GM19043 (cell line): ENCODE results near the gene GHSR.

Source experiments
- ATAC-seq: cut with Tn5 transposase; IDR thresholded peaks from one replicate; pipeline ENCODE4 v1.9.1; 2021; ENCODE audit warnings: low read depth; ENCODE audit not compliant: unreplicated experiment

The GHSR gene, protein sequence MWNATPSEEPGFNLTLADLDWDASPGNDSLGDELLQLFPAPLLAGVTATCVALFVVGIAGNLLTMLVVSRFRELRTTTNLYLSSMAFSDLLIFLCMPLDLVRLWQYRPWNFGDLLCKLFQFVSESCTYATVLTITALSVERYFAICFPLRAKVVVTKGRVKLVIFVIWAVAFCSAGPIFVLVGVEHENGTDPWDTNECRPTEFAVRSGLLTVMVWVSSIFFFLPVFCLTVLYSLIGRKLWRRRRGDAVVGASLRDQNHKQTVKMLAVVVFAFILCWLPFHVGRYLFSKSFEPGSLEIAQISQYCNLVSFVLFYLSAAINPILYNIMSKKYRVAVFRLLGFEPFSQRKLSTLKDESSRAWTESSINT

GRCh38 chr3:172447611-172448579 is at the start of gene GHSR:
Gene GHSR (minus strand): TSS chr3:172448456. CDS start chr3:172448413, 43 bp downstream.
- no peak for ATAC-seq

DNA sequence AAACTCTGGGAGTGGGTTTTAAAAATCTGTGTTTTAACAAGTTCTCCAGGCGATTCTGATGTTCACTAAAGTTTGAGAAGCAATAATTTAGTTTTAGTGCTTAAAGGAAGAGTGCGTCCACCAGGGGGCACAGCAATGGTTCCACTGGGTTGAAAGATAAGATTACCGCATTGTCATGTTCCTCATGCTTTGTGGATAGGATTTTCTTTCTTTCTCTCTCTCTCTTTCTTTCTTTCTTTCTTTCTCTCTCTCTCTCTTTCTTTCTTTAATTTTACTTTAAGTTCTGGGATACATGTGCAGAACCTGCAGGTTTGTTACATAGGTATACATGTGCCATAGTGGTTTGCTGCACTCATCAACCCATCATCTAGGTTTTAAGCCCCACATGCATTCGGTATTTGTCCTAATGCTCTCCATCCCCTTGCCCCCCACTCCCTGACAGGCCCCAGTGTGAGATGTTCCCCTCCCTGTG is 42.0 kb upstream of the GHSR start:
- ATAC-seq: peak; percentile 78

GRCh38 chr3:172478116-172478515 is 29.9 kb upstream of the GHSR start:
- ATAC-seq: no peak

GRCh38 chr3:172476347-172476746 is 28.1 kb upstream of the GHSR start:
- ATAC-seq: no peak

- no peak for ATAC-seq
Measured at GRCh38 chr3:172475703-172476102, 27.4 kb upstream of the GHSR start.

- no peak for ATAC-seq
Measured at GRCh38 chr3:172471903-172472302, 23.6 kb upstream of the GHSR start.

DNA sequence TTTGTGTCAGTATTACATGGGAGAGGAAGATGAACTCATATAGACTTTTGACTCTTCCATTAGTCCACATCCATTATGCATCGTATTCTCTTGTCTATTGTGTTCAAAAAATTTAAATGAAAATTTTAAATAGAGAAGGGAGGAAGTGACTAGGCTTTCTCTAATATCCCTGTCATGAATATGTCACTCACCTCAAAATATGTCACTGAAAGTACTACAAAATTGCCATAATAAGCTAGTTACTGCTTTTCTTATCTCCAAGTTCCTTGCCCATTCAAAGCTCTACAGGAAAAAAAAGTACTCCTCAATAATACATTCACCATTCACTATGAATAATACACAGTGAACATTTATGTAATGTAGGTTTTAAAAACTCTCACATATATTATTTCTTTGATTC is 22.3 kb upstream of the GHSR start:
- no peak for ATAC-seq

GRCh38 chr3:172467170-172467824 is 19.0 kb upstream of the GHSR start:
- ATAC-seq: no peak

DNA sequence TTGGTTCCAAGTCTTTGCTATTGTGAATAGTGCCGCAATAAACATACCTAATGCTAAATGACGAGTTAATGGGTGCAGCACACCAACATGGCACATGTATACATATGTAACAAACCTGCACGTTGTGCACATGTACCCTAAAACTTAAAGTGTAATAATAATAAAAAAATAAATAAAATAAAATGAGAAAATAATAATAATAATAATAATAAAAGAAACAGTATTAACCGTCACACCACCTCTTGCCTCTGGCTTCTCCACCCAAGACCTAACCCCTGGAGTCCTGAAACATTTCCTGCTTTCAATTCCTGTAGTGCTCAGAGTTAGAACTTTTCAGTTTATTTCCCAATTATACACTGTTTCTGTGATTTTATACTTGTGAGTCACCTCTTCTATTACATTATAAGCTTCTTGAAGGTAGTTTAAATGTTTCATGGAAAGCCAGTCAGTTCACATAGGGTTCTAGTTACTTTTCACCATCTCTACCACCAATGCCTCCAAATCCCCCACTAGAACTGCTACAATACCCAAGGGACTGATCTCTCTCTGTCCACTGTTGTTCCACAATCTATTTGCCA is 18.4 kb upstream of the GHSR start:
- ATAC-seq: no peak

- no peak for ATAC-seq
Measured at GRCh38 chr3:172465281-172465680, 17.0 kb upstream of the GHSR start.

DNA sequence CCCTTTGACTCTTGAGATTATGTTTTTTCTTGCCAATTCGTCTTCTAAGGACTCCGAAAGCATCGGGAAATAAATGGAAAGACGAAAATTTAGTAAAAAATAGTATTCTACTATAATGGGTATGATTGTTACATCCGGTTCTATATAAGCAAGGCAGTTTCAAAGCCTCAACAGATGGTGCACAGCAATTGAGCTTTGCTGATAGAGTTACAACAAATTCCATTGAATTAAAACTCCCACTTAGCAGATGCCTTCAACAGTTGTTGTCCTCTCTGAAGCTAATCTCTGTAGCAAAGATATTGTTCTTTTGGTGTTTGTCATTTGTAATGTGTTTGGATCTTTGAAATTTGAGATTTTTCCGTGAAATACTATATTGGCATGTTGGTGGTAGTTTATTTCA is 16.1 kb upstream of the GHSR start:
- no peak for ATAC-seq

DNA sequence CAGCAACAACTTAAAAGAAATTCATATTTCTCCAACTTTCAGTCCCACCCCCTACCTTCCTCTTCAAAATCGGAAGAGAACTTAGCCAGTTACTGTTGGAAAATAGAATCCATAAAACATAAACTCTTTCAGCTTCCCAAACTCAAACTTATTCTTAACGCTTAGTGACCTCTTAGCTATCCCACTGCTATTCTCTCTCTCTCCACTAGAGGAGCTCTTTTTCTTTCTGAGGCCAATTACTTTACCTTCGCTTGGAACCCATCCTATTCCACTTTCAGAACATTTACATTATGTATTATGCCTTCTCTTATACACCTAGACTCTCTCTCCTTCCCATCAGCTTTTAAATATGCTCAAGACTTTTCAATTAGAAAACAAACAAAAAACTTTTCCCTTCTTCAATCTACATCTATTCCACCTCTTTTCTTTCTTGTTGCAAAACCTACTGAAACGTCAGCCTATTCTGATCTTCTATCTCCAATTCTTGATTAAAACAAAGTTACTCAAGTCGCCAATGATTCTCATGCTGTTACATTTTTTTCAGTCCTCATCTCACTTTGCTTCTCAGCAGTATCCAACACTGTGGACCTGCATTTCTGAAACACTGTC is 13.4 kb upstream of the GHSR start:
- ATAC-seq: no peak

- no peak for ATAC-seq
Measured at GRCh38 chr3:172456404-172456803, 8.1 kb upstream of the GHSR start.

DNA sequence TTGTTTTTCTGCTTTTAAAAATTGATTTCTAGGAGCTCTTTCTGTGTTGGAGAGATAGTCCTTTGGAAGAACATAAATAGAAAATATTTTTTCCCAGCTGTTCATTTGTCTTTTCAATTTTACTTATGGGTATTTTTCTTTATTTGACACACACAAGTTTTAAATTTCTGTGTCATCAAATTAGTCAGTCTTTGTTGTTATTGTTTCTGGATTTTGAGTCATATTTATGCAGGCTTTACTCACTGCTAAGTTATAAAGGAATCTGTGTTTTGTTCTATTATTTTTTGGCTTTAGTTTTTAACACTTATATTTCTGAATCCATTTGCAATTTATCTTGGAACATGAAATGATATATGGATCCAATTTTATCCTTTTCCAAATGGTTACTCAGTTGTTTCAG is 5.9 kb upstream of the GHSR start:
- no peak for ATAC-seq

- no peak for ATAC-seq
Measured at GRCh38 chr3:172449466-172450149, 1.4 kb upstream of the GHSR start.

- ATAC-seq: no peak
Measured at GRCh38 chr3:172448661-172449465, 607 bp upstream of the GHSR start.

DNA sequence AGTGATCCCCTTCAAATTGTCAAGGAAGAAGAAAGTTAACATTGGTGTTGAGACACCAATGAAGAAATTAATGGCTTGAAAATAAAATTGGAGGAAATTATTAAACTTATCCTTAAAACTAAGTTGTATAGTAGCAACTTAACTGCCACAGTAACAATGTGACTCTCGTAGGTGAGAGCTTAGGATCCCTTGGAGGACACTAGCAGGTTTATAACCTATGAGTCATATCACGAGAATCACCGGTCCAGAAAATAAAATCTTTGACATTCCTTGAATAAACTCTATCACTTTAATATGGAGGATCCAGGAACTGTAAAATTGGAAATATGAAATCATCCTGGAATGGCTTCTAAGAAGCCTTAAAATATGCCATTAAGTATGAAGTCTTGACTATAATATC is 2.1 kb downstream of the GHSR start:
- no peak for ATAC-seq

GRCh38 chr3:172444821-172445220 is 3.4 kb downstream of the GHSR start:
- ATAC-seq: no peak

DNA sequence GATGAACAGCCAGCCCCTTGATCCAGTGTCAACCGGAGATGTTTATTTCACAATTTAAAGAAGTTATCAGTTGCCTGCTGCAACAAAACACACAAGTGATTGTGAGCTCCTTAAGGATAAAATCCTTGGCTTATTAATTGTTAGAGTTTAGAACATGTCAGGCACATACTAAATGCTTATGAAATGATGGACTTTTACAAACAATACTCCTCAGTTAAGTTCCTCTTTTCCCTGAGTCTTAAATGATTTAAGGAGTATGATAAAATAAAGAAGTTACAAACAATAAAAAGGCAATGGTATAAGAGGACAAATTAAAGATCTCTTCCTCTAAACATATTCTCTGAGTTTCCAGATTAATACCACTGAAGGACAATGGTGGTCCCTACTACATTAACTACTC is 5.7 kb downstream of the GHSR start:
- no peak for ATAC-seq
